ENCODE measurements around the gene MED26.

DNA sequence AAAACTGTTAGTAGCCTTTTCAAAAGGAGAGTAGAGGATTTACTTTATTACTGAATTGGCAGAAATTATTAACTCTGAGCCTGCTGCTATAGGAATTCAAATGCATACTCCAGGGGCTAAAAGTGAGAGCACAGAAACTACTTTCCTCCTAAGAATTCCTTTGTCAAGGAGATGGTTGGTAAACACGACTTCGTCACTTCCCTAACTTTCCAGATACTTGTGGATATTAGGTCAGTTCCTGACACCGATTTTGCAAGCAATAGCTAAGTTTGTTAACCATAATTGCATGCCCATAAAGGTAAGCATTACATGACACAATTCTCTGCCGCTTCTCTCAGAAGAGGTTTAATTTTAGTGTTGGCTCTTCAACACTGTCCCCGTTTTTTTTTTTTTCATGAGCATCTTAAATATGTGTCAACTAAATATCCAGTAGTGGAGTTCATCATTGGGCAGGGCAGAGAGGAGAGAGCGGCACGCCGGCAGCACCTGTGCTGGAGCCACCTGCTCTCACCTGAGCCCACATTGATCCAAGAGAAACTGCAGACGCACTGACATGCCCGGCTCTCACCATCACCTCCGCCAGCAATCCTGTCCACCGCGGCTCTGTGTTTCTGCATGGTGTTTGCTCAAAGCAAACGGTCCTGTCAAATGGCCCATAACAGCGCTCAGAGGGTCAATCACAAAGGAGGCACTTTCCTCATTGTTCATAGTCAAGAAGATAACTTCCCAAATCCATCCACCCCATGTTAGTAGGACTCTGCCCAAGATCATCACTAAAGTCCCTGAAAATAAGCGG lies 2.6 kb downstream of the MED26 start:
- TF ChIP-seq, protein P1, sequence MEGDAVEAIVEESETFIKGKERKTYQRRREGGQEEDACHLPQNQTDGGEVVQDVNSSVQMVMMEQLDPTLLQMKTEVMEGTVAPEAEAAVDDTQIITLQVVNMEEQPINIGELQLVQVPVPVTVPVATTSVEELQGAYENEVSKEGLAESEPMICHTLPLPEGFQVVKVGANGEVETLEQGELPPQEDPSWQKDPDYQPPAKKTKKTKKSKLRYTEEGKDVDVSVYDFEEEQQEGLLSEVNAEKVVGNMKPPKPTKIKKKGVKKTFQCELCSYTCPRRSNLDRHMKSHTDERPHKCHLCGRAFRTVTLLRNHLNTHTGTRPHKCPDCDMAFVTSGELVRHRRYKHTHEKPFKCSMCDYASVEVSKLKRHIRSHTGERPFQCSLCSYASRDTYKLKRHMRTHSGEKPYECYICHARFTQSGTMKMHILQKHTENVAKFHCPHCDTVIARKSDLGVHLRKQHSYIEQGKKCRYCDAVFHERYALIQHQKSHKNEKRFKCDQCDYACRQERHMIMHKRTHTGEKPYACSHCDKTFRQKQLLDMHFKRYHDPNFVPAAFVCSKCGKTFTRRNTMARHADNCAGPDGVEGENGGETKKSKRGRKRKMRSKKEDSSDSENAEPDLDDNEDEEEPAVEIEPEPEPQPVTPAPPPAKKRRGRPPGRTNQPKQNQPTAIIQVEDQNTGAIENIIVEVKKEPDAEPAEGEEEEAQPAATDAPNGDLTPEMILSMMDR (IDR thresholded peaks at IDR 0.05), result no peak
- TF ChIP-seq POLR2A (IDR thresholded peaks at IDR 0.05), result no peak
